GM18498 (cell line): ENCODE data around the gene PTPRJ.

Experiments used
- ATAC-seq: cut with Tn5 transposase; IDR thresholded peaks from one replicate; pipeline ENCODE4 v1.9.1; 2021; ENCODE audit warnings: mild to moderate bottlenecking, moderate library complexity; ENCODE audit not compliant: unreplicated experiment

PTPRJ gene

DNA sequence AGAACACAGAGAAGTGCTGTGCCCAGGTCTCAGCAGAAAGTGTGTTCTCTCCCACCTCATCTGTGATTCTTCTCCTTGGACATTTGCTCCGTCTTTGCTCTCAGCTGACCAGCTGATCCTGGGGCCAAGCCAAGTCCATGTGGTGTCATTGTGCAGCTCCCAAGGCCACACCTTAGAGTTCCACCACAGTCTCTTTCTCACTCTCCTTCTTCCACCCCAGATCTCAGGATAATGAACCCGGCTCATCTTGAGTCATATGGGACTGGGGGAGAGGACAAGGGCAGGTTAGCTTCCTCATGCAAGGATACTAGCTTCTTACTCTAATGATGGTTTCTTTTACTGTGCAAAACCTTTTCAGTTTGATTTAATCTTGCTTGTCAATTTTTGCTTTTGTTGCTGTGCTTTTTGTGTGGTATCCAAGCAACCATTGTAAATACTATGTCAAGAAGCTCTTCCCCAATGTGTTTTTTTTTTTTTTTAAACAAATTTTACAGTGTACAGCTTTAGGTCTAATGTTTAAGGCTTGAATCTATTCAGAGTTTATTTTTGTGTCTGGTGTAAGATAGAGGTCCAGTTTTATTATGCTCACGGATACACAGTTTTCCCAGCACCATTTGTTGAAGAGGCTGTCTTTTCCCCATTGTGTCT, 161.2 kb downstream of the PTPRJ start:
- ATAC-seq = no peak

DNA sequence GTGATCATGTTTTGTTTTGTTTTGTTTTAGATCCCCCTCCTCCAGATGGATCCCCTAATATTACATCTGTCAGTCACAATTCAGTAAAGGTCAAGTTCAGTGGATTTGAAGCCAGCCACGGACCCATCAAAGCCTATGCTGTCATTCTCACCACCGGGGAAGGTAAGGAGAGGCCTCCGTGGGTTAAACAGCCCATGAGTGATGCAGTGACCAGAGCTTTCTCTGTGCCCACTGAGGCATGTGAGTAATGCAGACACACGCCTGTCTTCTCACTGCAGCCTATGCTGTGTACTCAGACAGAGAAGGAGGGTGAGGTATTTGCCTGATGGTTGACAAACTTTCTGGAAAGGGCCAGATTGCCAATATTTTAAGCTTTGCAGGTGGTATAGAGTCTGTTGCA, 162.5 kb downstream of the PTPRJ start:
- ATAC-seq = no peak

DNA sequence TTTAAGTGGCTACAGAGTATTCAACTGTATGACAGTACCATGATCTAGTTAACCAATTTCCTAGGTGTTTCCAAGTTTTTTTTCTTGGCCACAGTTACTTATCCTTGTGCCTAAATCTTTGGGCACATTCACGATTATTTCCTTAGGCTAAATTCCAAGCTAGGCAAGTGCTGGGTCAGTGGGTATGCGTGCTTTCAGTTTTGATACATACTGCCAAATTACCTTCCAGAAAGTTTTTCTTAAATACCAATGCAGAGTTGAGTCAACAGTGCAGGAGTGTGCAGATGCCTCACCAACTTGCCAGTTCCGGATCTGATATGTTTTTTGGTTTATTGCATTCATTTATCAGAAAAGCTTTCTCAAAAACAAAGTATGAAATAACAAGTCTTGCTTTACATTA, 168.4 kb downstream of the PTPRJ start:
- no peak for ATAC-seq

DNA sequence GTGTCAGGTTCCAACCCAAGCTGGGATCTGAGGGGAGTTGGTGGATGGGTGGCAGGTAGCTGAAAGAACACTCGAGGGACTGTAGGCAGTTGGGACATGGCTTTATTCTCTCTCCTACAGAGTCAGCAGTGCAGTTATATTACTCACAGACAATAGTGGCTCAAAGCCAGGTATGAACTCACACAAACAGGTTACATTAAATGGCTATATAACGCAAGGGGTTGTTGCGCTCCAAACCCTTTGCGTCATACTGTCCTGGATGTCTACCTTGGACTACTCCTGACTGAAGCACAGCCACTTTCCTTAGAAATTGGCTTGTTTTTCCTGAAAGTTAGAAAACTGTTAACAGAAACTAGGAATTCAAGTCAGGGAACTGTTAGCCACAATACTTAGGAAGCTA, 169.9 kb downstream of the PTPRJ start:
- no peak for ATAC-seq

DNA sequence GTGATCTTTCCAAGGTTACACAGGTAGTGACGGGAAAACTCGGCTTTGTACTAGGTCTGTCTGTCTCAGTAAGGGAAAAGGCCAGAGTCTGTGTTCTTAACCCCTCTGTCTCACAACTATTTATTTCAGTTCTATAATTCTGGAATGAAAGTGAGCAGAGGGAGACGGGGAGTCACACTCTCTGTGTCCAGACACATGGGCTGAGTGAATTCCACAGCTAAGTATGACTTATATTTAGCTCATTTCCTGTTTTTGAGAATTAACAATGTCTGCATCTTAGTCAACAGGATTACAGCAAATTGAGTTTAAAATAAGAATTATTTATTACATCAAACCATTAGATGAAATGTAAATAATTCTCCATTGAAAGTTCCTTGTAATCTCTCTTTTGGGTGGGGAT, 173.8 kb downstream of the PTPRJ start:
- no peak for ATAC-seq

DNA sequence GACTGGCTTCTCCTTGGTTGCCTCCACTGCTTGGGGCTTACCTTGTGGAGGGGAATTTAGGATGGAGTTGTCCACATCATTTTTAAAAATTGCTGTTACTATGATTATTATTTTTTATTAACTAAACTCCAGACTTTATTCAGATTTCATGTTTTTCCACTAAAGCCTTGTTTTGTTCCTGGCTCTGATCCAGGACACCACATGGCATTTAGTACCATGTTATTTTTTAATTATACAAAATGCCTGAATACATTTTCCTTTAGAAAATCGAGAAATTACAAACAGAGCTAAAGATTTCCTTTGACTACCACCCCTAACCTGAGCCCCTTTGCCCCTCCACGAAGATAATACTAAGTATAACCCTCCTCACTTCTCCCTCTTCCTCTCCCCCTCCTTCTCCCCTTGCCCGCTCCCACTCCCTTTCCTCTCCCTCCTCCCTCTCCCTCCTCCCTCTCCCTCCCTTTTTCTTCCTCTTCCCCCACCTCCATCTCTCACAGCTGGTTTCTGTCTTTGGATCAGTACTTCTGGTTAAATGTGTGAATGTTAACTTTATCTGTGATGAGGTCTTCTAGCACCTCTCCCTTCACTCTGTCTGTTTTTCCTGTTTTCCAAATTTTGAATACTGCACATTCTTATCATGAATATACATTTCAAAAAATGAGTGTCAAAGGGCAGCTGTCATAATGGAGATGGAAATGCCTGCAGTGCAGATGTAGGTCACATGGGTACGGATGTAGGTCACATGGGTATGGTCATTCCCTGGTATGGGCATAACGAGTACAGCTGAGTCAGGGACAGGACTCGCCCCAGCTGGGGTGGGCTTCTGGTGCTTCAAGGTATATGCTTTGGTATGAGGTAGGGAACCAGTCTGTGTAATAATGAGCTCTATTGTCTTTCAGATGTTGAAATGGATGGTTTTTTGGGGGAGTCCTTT, 181.9 kb downstream of the PTPRJ start:
- no peak for ATAC-seq

DNA sequence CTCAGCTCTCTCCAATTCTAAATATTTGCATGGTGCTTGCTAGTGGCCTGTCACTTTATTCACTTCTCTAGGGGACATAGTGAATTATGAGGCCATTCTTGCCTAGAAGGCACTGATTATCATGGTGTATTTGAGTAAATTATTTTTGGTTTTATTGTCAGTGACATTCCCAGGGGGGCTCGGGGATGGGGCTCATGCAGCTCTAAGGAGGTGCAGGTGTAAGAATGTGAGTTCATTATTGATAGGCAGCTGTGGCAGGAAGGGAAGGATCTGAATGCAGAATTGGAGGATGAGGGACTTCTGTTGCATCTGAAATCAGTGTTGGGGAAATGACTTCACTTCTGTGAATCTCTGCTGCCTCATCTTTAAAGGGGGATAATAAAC, 182.5 kb downstream of the PTPRJ start:
- ATAC-seq = no peak

DNA sequence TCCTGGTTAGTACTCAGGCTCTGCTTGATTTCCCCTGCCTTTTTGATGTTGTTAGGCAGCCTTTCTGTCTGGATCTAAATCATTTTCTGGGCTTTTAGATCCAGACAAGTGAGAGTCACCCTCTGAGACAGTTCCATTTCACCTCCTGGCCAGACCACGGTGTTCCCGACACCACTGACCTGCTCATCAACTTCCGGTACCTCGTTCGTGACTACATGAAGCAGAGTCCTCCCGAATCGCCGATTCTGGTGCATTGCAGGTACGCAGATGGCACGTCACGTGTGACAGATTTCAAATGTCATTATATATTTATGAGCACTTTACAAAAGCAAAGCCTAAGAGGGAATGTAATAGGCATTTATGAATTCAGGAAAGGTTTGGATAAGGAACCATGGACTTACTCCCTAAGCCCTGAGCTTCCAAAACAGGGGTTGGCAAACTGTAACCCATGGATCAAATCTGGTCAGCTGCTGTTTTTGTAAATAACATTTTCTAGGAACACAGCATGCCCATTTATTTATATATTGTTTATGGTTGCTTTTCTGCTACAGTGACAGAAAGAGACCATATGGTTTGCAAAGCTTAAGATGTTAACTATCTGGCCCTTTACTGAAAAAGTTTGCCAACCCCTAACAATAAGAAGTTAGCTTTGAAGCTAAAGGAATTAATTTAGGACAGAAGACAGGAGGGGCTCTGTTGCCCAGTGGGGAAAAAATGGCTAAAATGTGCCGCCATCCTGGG, 183.2 kb downstream of the PTPRJ start:
- ATAC-seq = no peak

DNA sequence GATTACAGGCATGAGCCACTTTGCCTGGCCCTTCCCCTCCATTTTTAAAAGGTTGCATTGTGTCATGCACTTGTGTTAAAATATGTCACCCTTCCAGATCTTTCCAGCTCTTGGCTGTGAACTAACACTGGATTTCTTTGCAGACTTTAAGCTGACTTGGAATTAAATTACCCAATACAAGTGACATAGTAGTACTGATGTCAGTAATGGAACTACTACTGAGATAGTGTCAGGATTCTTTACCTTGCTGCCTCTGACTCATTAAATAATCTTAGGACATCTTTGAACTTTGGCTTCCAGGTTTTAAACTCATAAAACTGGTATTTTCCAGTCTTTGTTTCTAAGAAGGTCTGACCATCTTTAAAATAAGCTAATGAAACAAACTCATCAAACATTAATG, 184.5 kb downstream of the PTPRJ start:
- ATAC-seq = no peak

DNA sequence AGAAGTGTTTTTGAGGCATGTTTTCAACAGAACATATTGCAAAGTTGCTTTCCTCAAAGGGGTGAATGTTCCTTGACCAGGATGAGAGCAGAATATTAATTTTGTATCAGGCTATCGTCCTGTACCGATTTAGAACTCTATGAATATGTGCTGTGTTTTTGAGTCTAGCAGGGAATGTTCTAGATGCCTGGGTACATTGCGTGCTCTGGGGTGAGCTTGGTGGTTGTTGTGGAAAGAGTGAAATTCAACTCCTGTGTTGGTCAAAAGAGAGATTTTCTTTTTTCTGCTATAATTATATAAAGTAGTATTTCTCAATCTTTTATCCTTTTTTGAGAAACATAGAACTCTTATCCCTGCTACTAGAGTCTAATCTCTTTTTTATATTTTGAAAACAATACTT, 185.1 kb downstream of the PTPRJ start:
- no peak for ATAC-seq

DNA sequence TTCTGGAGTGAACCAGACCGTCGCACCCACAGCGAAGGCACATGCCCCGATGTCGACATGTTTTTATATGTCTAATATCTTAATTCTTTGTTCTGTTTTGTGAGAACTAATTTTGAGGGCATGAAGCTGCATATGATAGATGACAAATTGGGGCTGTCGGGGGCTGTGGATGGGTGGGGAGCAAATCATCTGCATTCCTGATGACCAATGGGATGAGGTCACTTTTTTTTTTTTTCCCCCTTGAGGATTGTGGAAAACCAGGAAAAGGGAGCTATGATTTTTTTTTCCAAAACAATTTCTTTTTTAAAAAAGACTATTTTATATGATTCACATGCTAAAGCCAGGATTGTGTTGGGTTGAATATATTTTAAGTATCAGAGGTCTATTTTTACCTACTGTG, 187.0 kb downstream of the PTPRJ start:
- no peak for ATAC-seq

DNA sequence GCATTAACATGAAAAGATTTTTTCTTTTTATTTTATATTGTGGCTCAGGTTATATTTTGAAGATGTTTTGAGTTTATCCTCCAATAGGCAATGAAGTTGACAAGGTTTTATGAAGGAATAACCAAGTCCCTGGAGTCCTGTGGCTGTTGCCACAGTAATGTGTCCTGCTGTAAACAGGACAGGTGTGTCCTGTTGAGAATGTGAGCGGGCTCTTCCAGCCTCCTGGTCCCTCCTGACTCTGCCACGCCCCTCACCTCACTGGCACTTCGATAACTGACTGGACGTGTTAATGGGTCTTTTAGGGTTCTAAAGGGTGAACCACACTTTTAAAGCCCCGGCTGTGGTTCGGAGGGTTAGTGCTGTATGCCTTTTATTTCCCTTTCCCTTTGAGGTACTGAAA, 188.5 kb downstream of the PTPRJ start:
- no peak for ATAC-seq

DNA sequence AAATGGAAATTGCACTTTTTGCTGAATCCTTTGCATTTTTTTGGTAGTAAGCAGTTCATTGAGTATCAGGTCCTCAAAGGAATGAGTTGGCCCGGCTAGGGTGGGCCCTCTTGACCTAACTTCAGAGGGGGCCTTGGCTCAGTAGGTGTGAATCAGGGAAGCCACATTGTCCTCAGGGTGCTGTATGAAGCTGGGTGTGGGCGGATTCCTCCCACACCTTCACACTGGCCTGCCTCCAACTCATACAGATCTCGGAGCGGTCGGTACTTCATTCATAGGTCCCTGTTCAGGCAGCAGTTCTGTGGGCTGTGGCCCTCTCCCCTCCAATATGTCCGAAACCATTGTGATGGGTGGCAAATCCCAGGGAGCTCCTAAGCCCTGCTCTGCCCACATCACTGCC, 188.9 kb downstream of the PTPRJ start:
- ATAC-seq = no peak

DNA sequence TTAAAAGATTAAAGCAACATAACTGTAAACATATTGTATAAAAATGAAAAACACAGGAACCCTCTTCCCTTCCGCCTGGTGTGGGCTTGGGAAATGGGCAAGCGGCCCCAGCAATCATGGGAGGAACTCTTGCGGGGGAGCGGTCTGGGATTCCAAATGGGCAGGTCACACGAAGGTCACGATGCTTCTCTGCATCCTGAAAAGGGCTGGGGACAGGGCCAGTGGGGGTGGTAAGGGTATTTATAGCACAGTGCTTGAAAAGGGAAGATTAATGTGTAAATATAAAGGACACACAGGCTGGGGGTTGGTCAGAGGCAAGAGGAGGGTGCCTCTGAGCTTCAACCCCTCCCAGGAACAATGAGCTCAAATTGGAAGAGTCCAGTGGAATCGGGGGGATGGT, 189.4 kb downstream of the PTPRJ start:
- ATAC-seq = no peak

DNA sequence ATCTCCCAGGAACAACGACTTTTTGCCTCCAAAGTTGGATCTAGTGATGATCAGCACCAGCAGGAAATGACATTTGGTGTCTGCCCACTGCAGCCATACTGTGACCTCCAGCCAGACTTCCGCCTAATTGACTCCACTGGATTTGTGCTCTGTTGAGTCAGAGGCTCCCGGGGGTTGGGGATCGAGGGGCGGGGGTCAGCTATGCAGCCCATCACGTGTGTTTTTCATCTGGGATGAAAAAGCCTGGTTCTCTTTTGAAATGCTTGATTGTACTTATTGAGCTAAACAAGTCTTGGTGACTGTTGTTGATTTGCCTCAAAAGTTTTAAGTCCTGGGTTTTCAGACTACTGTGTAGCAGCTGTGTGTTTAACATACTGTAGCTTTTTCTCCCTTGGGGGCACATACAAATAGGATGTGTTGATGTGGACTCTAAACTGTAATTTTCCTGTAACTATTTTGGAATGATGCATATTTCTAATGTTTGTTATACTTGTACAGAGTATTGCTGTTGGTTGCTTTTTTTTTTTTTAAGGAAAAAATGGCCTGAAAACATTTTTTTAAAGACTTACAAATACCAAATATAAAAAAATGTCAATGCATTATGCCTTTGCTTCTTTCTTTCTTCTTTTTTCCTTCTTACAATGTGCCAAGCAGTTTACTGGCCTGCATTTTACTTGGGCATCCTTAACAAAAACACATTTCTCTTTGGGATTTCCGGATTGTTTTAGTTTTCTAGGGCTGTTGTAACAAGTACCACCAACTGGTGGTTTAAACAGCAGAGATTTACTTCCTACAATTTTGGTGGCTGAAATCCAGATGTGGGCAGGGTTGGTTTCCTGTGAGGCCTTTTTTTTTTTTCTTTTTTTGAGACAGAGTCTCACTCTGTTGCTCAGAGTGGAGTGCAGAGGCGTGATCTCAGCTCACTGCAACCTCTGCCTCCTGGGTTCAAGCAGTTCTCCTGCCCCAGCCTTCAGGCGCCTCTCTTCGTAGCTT, 190.2 kb downstream of the PTPRJ start:
- ATAC-seq = no peak

DNA sequence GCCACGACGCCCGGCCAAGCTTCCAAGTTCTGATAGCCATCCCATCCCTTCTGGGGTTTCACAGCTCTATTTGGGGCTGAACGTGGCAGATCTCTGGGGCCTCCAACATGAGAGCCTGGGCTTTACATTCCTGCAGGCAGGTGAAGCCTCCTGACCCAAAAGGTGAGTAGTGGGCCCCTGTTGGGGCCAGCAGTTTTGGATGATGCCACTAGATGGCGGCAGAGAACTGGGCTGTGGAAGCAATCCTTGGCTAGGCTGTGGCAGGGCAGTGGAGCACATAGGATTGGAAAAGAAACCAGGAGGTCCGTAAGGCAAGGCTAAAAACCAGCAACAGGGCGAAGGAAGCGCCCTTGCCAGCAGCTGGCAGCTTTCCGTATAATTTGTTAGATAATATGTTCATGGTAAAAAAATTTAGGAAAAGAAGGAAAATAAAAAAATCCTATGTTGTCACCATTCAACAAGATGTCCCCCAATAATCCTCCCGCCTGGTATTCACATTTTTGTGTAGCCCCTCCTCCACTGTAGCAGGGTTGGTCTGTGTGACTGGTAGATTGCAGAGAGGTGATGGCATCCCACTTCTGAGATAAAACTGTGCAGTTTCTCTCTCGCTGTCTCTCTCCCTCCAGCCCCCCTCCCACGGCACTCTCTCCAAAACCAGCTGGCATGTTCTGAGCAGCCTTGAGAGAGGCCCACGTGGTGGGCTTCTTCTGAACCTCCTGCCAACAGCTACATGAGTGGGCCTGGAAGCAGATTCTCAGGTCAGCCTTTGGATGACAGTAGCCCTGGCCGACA, 192.7 kb downstream of the PTPRJ start:
- peak; percentile 69 for ATAC-seq

DNA sequence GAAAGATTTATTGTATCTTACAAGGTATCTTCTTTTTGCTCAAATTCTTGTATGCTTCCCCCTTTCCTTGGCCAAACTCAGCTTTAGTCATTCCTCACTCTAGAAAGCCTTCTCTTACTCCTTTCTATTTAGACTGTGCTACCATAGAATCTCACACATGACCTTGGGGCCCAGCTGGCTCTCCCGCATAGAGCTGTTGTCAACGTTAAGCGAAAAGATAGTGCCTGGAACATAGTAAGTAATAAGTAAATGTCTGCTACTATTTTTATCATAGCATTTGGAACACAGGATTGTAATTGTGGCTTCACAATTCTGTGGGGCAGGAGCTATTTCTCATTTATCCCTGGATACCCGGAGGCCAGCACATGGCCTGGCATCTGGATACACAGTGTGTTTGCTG, 197.3 kb downstream of the PTPRJ start:
- no peak for ATAC-seq

DNA sequence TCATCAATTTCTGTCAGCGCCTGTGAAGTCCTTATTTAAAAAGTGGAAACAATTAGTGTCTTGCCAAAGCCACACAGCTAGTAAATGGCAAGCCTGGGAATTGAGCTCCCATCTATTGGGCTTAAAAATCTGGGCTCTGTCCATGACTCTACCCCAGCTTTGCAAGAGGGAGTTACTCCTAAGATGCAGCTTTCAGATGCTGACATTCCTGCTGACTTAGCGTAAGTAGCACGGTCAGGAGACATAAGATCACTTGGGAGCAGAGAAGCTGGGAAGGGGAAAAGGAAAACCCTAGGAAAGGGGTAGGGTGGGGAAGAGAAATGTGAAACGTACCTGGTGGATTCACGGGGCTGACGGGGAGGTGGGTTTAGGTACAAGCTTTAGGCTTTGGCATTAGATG, 200.3 kb downstream of the PTPRJ start:
- no peak for ATAC-seq

DNA sequence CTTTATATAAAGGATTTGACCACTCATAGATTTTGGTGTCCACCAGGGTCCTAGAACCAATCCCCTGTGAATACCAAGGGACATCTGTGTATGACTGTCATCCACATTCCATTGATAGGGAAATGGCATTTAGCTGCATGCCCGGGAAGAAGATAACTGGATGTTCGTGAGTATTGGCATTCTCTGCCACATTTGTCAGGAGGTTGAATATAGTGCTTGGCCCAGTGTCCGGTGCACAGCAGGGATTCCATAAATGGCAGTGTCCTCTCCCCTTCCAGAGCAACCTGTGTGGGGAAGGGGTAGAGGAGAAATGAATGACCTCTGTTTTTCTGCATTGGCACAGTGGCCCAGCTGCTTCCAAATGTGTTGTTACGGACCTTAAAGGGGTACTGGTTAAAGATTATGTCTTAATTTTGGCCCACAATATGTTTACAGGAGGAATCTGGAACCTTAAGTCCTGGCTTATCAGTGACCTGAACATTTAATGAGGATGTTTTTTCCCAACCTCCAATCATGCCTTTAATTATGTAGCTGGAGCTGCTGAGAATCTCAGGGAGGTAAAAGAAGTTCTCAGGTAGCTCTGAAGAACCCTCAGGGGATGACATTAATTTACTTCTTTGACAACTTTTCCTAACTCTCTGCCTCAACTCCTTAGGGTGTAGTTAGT, 202.6 kb downstream of the PTPRJ start:
- ATAC-seq = no peak
